Measurements from ENCODE around the gene MAN2A2.
"Not testable (repeated sequence)": the region's sequence is repeated elsewhere in the genome, so short reads cannot be mapped to it uniquely, and the experiment has no call there.

Gene MAN2A2

GRCh38 chr15:90871716-90872485, 31.2 kb upstream of the MAN2A2 start:
- DNase-seq = peak; percentile 62

DNA sequence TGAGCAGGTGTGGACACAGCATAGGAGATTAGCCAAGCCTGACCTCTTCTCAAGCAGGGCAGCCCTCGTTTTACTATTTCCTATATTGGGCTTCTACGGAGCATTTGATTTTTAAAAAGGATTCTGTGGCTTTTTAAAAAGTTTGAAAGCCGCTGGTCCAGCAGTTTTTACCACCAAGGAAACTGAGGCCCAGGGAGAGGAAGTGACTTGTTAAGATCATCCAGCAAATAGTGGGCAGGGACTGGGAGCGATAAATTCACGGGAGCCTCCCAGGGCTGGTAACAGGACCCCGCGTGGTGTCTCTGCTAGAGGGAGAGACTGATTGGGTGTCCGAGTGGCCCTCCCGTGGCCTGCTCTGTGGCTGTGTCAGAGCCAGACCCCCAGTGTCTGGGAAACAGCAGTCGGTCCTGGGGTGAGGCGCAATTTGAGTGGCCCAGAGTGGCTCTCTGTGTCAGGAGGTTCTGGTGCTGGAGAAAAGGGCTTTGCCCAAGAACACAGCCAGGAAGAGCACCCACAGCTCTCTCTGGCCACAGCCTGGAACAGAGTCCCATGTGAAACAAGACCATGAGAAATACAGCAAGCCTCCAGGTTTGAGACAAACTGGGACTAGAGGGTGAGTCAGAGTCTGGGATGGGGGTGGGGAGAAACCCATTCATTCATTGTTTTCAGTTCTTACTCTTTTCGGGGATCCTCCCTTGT, 30.5 kb upstream of the MAN2A2 start:
- peak; percentile 40 for DNase-seq

GRCh38 chr15:90873488-90873997, 29.6 kb upstream of the MAN2A2 start:
- no peak for DNase-seq

DNA sequence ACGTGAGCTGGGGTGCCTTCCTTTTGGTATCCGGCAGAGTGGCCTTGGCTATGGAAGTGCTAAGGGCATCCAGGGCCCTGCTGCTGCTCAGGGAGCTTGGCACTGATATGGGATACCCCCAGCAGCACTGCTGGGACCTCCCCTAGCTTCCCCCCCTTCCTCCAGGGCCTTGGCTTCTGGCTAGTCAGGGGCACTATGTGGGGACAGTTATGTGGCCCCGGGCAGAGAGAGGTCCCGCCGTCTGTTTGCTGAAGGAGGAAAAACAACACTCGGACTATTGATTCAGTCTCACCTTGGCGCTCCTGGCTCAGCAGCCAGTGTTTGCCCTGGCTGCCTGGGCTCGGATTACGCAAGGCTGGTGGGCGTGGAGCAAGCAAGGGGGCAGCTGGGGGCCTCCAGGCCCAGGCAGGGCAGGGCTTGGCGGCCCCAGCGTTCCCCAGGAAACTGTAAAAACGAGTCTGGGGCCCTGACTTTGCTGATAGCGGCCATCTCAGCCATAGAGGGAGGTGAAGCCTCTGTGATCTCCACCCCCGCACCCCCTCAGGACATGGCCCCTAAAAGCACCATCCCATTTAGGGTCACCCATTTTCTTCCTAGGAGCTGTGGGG, 29.0 kb upstream of the MAN2A2 start:
- peak; percentile 24 for DNase-seq

GRCh38 chr15:90874986-90875385, 28.1 kb upstream of the MAN2A2 start:
- not testable (repeated sequence) for DNase-seq

DNA sequence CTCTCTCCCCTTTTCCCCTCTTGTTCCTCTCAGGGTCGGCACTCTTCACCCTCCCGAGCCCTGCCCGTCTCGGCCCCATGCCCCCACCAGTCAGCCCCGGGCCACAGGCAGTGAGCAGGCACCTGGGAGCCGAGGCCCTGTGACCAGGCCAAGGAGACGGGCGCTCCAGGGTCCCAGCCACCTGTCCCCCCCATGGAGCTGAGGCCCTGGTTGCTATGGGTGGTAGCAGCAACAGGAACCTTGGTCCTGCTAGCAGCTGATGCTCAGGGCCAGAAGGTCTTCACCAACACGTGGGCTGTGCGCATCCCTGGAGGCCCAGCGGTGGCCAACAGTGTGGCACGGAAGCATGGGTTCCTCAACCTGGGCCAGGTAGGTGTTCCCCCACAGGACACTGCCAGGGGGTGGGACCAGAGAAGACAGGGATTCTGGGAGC, 27.5 kb upstream of the MAN2A2 start:
- DNase-seq = no peak

DNA sequence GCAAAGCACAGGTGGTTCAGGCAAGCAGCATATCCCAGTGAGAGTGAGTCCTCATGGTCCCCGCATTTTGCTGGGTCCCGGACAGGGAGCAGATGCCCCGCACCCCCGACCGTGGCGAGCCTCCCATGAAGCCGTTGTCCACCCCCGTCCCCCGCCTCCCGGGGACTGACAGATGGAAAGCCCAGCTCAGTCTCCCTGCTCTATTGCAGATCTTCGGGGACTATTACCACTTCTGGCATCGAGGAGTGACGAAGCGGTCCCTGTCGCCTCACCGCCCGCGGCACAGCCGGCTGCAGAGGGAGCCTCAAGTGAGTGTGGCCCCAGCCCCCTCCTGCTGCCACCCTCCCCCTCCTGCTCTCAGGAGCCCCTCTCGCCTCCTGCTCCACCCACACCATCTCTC, 27.1 kb upstream of the MAN2A2 start:
- DNase-seq = no peak

- no peak for DNase-seq
These were observed 26.5 kb upstream of the MAN2A2 start for GRCh38 chr15:90876512-90877170.

- DNase-seq = no peak
These were observed 25.8 kb upstream of the MAN2A2 start for GRCh38 chr15:90877315-90877714.

- DNase-seq = no peak
These were observed 25.1 kb upstream of the MAN2A2 start for GRCh38 chr15:90877996-90878395.

DNA sequence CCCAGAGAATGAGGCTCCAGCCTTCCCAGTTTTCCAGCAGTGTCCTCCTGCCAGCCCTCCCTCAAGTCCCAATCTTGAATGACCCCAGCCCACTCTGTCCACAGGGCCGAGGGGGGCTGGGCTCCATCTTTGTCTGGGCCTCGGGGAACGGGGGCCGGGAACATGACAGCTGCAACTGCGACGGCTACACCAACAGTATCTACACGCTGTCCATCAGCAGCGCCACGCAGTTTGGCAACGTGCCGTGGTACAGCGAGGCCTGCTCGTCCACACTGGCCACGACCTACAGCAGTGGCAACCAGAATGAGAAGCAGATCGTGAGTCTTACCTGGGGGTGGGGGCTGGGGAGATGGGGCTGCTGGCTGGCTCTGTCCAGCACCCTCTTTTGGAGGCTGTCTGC, 24.4 kb upstream of the MAN2A2 start:
- no peak for DNase-seq

DNA sequence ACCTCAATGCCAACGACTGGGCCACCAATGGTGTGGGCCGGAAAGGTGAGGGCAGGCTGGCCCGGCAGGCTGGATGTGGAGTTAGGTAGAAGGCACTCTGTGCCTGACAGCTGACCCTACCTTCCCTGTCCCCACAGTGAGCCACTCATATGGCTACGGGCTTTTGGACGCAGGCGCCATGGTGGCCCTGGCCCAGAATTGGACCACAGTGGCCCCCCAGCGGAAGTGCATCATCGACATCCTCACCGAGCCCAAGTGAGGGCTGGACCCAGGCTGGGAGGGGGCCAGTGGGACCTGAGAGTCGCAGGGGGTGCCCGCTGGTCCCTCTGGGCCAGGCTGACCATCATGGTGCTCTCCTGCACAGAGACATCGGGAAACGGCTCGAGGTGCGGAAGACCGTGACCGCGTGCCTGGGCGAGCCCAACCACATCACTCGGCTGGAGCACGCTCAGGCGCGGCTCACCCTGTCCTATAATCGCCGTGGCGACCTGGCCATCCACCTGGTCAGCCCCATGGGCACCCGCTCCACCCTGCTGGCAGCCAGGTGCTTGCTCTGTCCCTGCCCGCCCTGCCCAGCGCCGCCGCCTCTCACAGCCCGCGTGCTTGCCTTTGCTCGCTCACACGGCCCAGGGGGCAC, 23.3 kb upstream of the MAN2A2 start:
- DNase-seq = no peak

GRCh38 chr15:90880381-90881145, 22.5 kb upstream of the MAN2A2 start:
- no peak for DNase-seq

DNA sequence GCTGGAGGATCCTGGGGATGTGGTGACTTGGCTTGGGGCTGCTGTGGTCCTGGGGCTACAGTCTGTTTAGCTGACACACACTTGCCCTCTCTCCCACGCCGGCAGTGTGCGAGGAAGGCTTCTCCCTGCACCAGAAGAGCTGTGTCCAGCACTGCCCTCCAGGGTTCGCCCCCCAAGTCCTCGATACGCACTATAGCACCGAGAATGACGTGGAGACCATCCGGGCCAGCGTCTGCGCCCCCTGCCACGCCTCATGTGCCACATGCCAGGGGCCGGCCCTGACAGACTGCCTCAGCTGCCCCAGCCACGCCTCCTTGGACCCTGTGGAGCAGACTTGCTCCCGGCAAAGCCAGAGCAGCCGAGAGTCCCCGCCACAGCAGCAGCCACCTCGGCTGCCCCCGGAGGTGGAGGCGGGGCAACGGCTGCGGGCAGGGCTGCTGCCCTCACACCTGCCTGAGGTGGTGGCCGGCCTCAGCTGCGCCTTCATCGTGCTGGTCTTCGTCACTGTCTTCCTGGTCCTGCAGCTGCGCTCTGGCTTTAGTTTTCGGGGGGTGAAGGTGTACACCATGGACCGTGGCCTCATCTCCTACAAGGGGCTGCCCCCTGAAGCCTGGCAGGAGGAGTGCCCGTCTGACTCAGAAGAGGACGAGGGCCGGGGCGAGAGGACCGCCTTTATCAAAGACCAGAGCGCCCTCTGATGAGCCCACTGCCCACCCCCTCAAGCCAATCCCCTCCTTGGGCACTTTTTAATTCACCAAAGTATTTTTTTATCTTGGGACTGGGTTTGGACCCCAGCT, 21.7 kb upstream of the MAN2A2 start:
- no peak for DNase-seq

GRCh38 chr15:90881978-90882721, 21.0 kb upstream of the MAN2A2 start:
- DNase-seq = no peak

DNA sequence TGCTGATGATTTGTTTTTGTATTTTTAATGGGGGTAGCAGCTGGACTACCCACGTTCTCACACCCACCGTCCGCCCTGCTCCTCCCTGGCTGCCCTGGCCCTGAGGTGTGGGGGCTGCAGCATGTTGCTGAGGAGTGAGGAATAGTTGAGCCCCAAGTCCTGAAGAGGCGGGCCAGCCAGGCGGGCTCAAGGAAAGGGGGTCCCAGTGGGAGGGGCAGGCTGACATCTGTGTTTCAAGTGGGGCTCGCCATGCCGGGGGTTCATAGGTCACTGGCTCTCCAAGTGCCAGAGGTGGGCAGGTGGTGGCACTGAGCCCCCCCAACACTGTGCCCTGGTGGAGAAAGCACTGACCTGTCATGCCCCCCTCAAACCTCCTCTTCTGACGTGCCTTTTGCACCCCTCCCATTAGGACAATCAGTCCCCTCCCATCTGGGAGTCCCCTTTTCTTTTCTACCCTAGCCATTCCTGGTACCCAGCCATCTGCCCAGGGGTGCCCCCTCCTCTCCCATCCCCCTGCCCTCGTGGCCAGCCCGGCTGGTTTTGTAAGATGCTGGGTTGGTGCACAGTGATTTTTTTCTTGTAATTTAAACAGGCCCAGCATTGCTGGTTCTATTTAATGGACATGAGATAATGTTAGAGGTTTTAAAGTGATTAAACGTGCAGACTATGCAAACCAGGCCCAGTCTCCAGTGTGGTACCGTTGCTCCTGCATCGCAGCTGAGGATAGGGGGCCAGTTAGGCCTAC, 20.1 kb upstream of the MAN2A2 start:
- no peak for DNase-seq

GRCh38 chr15:90883526-90883975, 19.6 kb upstream of the MAN2A2 start:
- no peak for DNase-seq

DNA sequence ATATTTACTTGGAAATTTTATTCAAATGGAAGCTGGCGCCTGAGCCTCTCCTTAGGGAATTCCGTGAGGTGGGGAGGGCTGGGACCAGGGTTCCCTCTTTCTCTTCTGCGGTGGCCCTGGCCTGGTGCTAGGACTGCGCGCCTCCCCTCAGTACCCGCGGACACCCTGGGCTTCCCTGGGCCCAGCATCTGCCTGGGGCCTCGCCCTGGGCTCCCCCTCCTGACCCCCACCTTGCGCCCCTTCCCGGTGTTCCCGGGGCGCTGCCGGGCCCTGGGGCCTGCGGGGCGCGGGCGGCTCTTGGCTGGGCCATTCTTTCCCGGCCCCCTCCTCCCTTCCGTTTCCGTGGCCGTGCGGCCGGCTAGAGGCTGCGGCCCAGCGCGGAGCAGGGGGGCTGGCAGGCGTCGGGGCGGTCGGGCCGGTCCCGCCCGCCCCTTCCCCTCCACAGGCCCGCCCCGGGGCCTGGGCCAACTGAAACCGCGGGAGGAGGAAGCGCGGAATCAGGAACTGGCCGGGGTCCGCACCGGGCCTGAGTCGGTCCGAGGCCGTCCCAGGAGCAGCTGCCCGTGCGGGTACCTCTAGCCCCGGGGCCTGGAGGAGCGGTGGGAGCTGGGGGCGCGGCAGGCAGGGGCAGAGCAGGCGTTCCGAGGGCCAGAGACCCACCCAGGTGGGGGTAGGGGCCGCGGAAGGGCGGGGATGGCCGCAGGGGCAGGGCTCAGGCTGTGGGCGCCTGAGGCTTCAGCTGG, 19.0 kb upstream of the MAN2A2 start, which contains the start of gene FES:
Gene FES (plus strand): TSS at position 529 of the 743 bp plus-strand sequence. CDS start 542 bp downstream, outside the sequence.
- no peak for DNase-seq
